Gastroesophageal sphincter (tissue), 4 donors: ENCODE measurements around the gene XRCC3. TPM values are rescaled to one million over a fixed set of nuclear protein-coding genes. Genes with fewer than 3 reads are reported as not detected.
A peak's percentile ranks its signal among the peaks of the same experiment; 100 is the strongest.

Experiments used
- ATAC-seq: fragments of 150-250 bp; one replicate; pipeline ENCODE4 v1.9.1; 2016; ENCODE audit warnings: mild to moderate bottlenecking, moderate library complexity
- H3K27ac ChIP-seq, 4 donors: fragments of 200-600 bp; sonication (generic) in 3 of 4; 1 replicate in 3 of 4; 2 replicates in 1 of 4; pipeline ENCODE4 v1.5.1; 2016 to 2019
- H3K27me3 ChIP-seq: fragments of 200-600 bp; sonication (generic); one replicate; pipeline ENCODE4 v1.5.1; 2019
- H3K36me3 ChIP-seq, 2 donors: fragments of 200-600 bp; sonication (generic); one replicate each; pipeline ENCODE4 v1.5.1; 2019; ENCODE audit warnings: control low read depth in 1 of 2
- H3K4me1 ChIP-seq, 3 donors: fragments of 200-600 bp; sonication (generic); 1 replicate in 2 of 3; 2 replicates in 1 of 3; pipeline ENCODE4 v1.5.1; 2016 to 2019; ENCODE audit warnings: control low read depth in 2 of 3
- H3K4me3 ChIP-seq, 2 donors: fragments of 200-600 bp; sonication (generic); one replicate each; pipeline ENCODE4 v1.5.1; 2019; ENCODE audit warnings: mild to moderate bottlenecking in 1 of 2, moderate library complexity in 1 of 2
- H3K9me3 ChIP-seq, 3 donors: fragments of 200-600 bp; sonication (generic); one replicate each; pipeline ENCODE4 v1.5.1; 2017 to 2019; ENCODE audit warnings: control low read depth in 2 of 3
- EP300 ChIP-seq: sonication (generic); formaldehyde crosslinking; IDR thresholded peaks from one replicate; pipeline ENCODE4 v1.6.1; 2017; ENCODE audit warnings: antibody characterized with exemption, mild to moderate bottlenecking
- POLR2A ChIP-seq, 2 donors: fragments of 450-650 bp; IDR thresholded peaks; one replicate each; pipeline ENCODE4 v1.6.1; 2017; ENCODE audit warnings: antibody characterized with exemption in 2 of 2, mild to moderate bottlenecking in 2 of 2, moderate library complexity in 1 of 2
- POLR2AphosphoS5 ChIP-seq: sonication (generic); formaldehyde crosslinking; IDR thresholded peaks from one replicate; pipeline ENCODE4 v1.6.1; 2017; ENCODE audit warnings: antibody characterized with exemption
- WGBS, 2 donors: methylation state at CpG; one replicate each; pipeline ENCODE4 v1.1.5; 2018; ENCODE audit warnings: low coverage in 1 of 2; 5-methylcytosine and 5-hydroxymethylcytosine counted together
- total RNA-seq, 4 donors: library from RNA; depleted of rRNA; stranded (reverse); fragments of >200 nt; gene quantifications; one replicate each; pipeline ENCODE4 v1.1.0, GENCODE V29; 2016
- TF ChIP-seq, protein P1 (sequence below), 4 experiments: fragments of 200-600 bp in 2 of 4; fragments of 450-650 bp in 2 of 4; sonication (generic) in 1 of 4; IDR thresholded peaks; one replicate each; pipeline ENCODE4 v1.5.1; 2017 to 2019; ENCODE audit warnings: antibody characterized with exemption in 4 of 4, mild to moderate bottlenecking in 2 of 4, moderate library complexity in 2 of 4

The XRCC3 gene
- total RNA-seq, 4 donors from 2014 or later: 1.2 to 7.8 (median 3.6) TPM

DNA sequence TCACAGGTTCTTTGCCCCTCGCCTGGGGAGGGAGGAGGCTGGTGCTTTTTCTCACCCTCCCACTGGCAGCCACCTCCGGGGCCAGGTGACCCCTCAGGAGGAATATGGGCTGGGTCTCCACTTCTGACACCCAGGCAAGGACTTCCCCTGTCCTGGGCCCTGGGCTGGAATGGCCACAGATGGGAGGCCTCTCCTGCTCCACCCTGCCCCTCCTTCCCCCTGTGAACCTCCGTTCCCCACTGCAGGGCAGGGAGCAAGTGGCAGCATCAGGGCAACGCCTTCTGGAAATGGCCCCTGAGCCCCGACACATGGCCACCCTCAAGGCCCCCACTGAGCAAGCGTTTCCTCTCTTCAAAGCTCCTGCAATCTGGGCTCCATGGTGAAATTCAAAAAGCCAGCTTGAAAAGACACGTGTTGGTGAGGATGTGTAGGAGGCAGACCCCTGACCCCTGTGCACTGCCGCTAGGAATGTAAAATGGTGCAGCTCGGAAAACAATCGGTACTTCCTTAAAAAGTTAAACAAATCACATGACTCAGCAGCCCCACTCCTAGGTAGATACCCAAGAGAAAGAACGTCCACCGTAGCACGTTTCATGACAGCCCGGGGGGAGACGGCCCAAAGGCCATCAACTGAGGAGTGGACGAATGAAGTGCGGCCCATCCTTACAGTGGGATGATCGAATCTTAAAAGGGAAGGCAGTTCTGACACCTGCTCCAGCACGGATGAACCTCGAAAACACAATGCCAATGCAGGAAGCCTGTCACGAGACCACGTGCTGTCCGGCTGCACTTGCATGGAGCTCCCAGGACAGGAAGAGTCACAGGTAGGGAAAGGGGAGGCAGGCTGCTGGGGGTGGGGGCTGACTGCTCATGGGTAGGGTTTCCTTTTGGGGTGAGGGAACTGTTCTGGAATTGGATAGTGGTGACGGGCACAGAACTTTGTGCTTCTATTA is 11.5 kb downstream of the XRCC3 start:
- Histone ChIP-seq H3K9me3 (no peaks in the 10 kb centered on the region), H3K27ac (peak overlapping the region in 2 of 4 donors; percentile 36 to 67), H3K4me1 (peaks cover 0 to 82% (median 4%) of the 10 kb centered on the region in 3 donors), H3K27me3 (no peaks in the 10 kb centered on the region), H3K36me3 (peaks cover 0 to 94% of the 10 kb centered on the region in 2 donors), H3K4me3 (no peak overlapping the region)
- 50 to 65% methylated on average over 7 to 12 of the region's 24 CpGs for WGBS, 2 donors
- no peak for ATAC-seq
- TF ChIP-seq EP300 (no peak), POLR2AphosphoS5 (no peak), POLR2A (IDR thresholded peaks at IDR 0.05) (no peak)
- TF ChIP-seq, protein P1, sequence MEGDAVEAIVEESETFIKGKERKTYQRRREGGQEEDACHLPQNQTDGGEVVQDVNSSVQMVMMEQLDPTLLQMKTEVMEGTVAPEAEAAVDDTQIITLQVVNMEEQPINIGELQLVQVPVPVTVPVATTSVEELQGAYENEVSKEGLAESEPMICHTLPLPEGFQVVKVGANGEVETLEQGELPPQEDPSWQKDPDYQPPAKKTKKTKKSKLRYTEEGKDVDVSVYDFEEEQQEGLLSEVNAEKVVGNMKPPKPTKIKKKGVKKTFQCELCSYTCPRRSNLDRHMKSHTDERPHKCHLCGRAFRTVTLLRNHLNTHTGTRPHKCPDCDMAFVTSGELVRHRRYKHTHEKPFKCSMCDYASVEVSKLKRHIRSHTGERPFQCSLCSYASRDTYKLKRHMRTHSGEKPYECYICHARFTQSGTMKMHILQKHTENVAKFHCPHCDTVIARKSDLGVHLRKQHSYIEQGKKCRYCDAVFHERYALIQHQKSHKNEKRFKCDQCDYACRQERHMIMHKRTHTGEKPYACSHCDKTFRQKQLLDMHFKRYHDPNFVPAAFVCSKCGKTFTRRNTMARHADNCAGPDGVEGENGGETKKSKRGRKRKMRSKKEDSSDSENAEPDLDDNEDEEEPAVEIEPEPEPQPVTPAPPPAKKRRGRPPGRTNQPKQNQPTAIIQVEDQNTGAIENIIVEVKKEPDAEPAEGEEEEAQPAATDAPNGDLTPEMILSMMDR (IDR thresholded peaks at IDR 0.05): no peak

GRCh38 chr14:103702497-103703432 is 12.5 kb downstream of the XRCC3 start:
- WGBS, 2 donors: 36 to 70% methylated on average over 2 to 3 of the region's 29 CpGs
- H3K4me1 ChIP-seq: peaks cover 0 to 82% (median 13%) of the 10 kb centered on the region in 3 donors
- TF ChIP-seq POLR2A (IDR thresholded peaks at IDR 0.05) (no peak), EP300 (no peak), POLR2AphosphoS5 (no peak)
- TF ChIP-seq, protein P1 (IDR thresholded peaks at IDR 0.05): no peak
- H3K9me3 ChIP-seq: no peaks in the 10 kb centered on the region
- no peaks in the 10 kb centered on the region for H3K27me3 ChIP-seq
- peak overlapping the region in 2 of 4 donors; percentile 36 to 67 for H3K27ac ChIP-seq
- peaks cover 0 to 99% of the 10 kb centered on the region in 2 donors for H3K36me3 ChIP-seq
- no peak overlapping the region for H3K4me3 ChIP-seq
- no peak for ATAC-seq

DNA sequence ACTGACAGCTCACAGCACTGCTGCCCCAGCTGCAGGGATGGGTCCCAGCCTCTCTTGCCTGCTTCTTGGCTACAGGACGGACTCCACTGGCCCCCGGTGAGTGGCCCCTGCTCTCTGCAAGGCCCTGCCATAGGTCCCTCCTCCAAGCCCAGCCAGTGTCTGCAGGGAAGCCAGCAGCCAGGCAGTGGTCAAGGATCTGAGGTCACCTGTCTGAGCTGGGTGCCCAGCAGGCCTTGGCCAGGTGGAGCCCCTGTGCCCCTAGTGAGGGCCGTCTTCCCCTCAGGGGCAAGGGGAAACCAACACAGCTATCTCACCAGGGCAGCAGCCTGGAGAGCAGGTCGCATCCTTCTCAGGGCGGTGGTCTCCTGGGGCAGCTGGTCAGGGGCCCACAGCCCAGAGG is 13.2 kb downstream of the XRCC3 start:
- Histone ChIP-seq H3K27ac (no peak overlapping the region), H3K27me3 (no peaks in the 10 kb centered on the region), H3K4me1 (peaks cover 3 to 86% (median 20%) of the 10 kb centered on the region in 3 donors), H3K36me3 (peaks cover 0 to 97% of the 10 kb centered on the region in 2 donors), H3K4me3 (no peak overlapping the region), H3K9me3 (no peaks in the 10 kb centered on the region)
- WGBS, 2 donors: no CpG with 5 or more reads among the region's 5 CpGs
- TF ChIP-seq, protein P1 (IDR thresholded peaks at IDR 0.05): no peak
- TF ChIP-seq EP300: no peak
- TF ChIP-seq POLR2AphosphoS5: no peak
- TF ChIP-seq POLR2A (IDR thresholded peaks at IDR 0.05): no peak
- no peak for ATAC-seq

DNA sequence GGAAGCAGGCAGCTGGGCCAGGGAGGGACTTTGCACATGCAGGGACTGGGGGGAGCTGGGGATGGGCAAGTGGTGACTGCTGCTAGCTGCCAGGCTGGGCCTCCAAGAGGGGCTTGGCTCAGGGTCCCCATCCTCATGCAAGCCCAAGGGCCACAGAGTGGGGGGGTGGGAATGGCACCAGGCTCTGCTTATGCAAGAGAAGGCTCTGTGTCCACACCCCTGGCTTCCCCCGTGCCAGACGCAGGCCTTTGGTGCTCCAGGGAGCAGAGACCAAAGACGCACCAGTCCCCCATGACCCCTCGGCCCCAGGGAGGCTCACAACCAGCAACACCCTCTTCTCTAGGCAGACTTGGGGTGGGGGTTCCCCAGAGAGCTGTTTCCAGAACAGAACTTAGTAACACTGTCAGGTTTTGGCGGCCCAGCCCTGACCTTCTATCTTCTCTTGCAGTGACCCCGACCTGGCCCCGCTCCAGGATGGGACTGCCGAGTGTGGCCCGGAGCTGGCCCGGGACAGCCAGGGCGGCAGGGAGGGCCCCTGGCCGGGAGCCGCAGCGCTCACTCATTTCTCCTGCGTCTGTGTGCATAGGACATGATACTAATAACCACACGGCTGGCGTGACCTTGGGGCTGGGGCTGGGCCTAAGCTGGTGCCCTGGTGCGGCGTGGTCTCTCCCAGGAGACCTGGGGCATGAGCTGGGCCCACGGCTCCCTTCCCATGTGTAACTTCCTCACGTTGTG is 14.3 kb downstream of the XRCC3 start:
- Histone ChIP-seq H3K36me3 (peaks cover 0 to 85% of the 10 kb centered on the region in 2 donors), H3K4me3 (no peak overlapping the region), H3K27ac (peak overlapping the region in 1 of 4 donors; percentile 33), H3K9me3 (no peaks in the 10 kb centered on the region), H3K4me1 (peaks cover 3 to 86% (median 31%) of the 10 kb centered on the region in 3 donors), H3K27me3 (no peaks in the 10 kb centered on the region)
- ATAC-seq: no peak
- TF ChIP-seq EP300 (no peak), POLR2A (IDR thresholded peaks at IDR 0.05) (no peak), POLR2AphosphoS5 (no peak)
- TF ChIP-seq, protein P1 (IDR thresholded peaks at IDR 0.05): no peak
- WGBS, 2 donors: 90% methylated on average over 6 of the region's 21 CpGs; no CpG with 5 or more reads in 1 of the 2 donors
